Activated CD4-positive, CD25-positive, alpha-beta regulatory T cell treated with anti-CD3 and anti-CD28 coated beads, Interleukin-2, amount 50 U/mL, for 24 hours (primary cell): Measurements from ENCODE around the gene CCR4.
"Not testable (repeated sequence)": the region's sequence is repeated elsewhere in the genome, so short reads cannot be mapped to it uniquely, and the experiment has no call there.

ENCODE experiments used
- ATAC-seq, 2 donors: fragments of 150-1000 bp; cut with Tn5 transposase; one replicate each; pipeline ENCODE4 v1.10.0; 2021; ENCODE audit warnings: mild to moderate bottlenecking in 1 of 2, moderate library complexity in 1 of 2

Gene CCR4

GRCh38 chr3:32951410-32951811 lies at the start of gene CCR4:
Gene CCR4, plus strand, starts transcription at chr3:32951644. Its CDS starts 1,779 bp downstream, at chr3:32953423.
- ATAC-seq, result peak; percentile 64 to 73

- ATAC-seq, result peak; percentile 70 to 77
Measured at GRCh38 chr3:32902887-32903371, 48.5 kb upstream of the CCR4 start.

GRCh38 chr3:32903953-32904352 lies 47.5 kb upstream of the CCR4 start:
- ATAC-seq, result no peak

- no peak for ATAC-seq
Measured at GRCh38 chr3:32909999-32910398, 41.4 kb upstream of the CCR4 start.

- no peak for ATAC-seq
Measured at GRCh38 chr3:32910954-32911353, 40.5 kb upstream of the CCR4 start.

- ATAC-seq, result peak; percentile 41 to 60
Measured at GRCh38 chr3:32912046-32912445, 39.4 kb upstream of the CCR4 start.

- no peak for ATAC-seq
Measured at GRCh38 chr3:32913790-32914446, 37.5 kb upstream of the CCR4 start.

- ATAC-seq, result no peak
Measured at GRCh38 chr3:32919920-32920319, 31.5 kb upstream of the CCR4 start.

GRCh38 chr3:32922078-32922477 lies 29.4 kb upstream of the CCR4 start:
- no peak for ATAC-seq

- ATAC-seq, result no peak
Measured at GRCh38 chr3:32930161-32930560, 21.3 kb upstream of the CCR4 start.

- not testable (repeated sequence) for ATAC-seq
Measured at GRCh38 chr3:32931273-32931672, 20.2 kb upstream of the CCR4 start.

- ATAC-seq, result no peak
Measured at GRCh38 chr3:32934150-32934742, 17.2 kb upstream of the CCR4 start.

- no peak for ATAC-seq
Measured at GRCh38 chr3:32937331-32937730, 14.1 kb upstream of the CCR4 start.

- not testable (repeated sequence) for ATAC-seq
Measured at GRCh38 chr3:32939531-32940284, 11.7 kb upstream of the CCR4 start.

- ATAC-seq, result no peak
Measured at GRCh38 chr3:32940726-32941125, 10.7 kb upstream of the CCR4 start.

- ATAC-seq, result no peak
Measured at GRCh38 chr3:32945136-32945535, 6.3 kb upstream of the CCR4 start.

GRCh38 chr3:32945598-32945997 lies 5.8 kb upstream of the CCR4 start:
- not testable (repeated sequence) for ATAC-seq

GRCh38 chr3:32946973-32947788 lies 4.3 kb upstream of the CCR4 start:
- ATAC-seq, result no peak

- ATAC-seq, result peak; percentile 72 to 74
Measured at GRCh38 chr3:32947789-32948238, 3.6 kb upstream of the CCR4 start.

- ATAC-seq, result no peak
Measured at GRCh38 chr3:32948625-32949445, 2.6 kb upstream of the CCR4 start.

- no peak for ATAC-seq
Measured at GRCh38 chr3:32950516-32950915, 928 bp upstream of the CCR4 start.
